HepG2 (cell line): ENCODE data around the gene B4GALT5. TPM values are rescaled to one million over a fixed set of nuclear protein-coding genes. Genes with fewer than 3 reads are reported as not detected.
A peak's percentile ranks its signal among the peaks of the same experiment; 100 is the strongest.

ENCODE experiments used
- AHR ChIP-seq: IDR thresholded peaks from 2 replicates; pipeline ENCODE4 v1.6.1; 2018; ENCODE audit warnings: missing genetic modification reagents, missing compliant biosample characterization
- CEBPG ChIP-seq: IDR thresholded peaks from 2 replicates; pipeline ENCODE4 v1.6.1; 2016
- DMAP1 ChIP-seq: IDR thresholded peaks from 2 replicates; pipeline ENCODE4 v1.6.1; 2016
- HNRNPL ChIP-seq: fragments of 200-400 bp; formaldehyde crosslinking; IDR thresholded peaks from 2 replicates; pipeline ENCODE4 v1.6.1; 2017; ENCODE audit warnings: mild to moderate bottlenecking, low read depth, low read length
- JARID2 ChIP-seq: sonication (generic); formaldehyde crosslinking; IDR thresholded peaks from 2 replicates; pipeline ENCODE4 v1.8.1; 2023; ENCODE audit warnings: missing genetic modification reagents, inconsistent platforms; ENCODE audit not compliant: insufficient replicate concordance
- KDM2A ChIP-seq: sonication (generic); formaldehyde crosslinking; IDR thresholded peaks from 2 replicates; pipeline ENCODE4 v1.4.0; 2020; ENCODE audit warnings: low read depth, missing genetic modification reagents, borderline replicate concordance
- MTA1 ChIP-seq: sonication (generic); formaldehyde crosslinking; IDR thresholded peaks from 2 replicates; pipeline ENCODE4 v1.4.0; 2020; ENCODE audit warnings: missing genetic modification reagents, mild to moderate bottlenecking, borderline replicate concordance
- NCOA1 ChIP-seq: sonication (generic); formaldehyde crosslinking; IDR thresholded peaks from 2 replicates; pipeline ENCODE4 v1.9.0; 2021; ENCODE audit warnings: missing genetic modification reagents
- SAFB2 ChIP-seq: sonication (generic); formaldehyde crosslinking; IDR thresholded peaks from 2 replicates; pipeline ENCODE4 v1.5.1; 2020; ENCODE audit warnings: missing genetic modification reagents, low read depth, mild to moderate bottlenecking, borderline replicate concordance
- SALL1 ChIP-seq: sonication (generic); formaldehyde crosslinking; IDR thresholded peaks from 2 replicates; pipeline ENCODE4 v1.8.0; 2022; ENCODE audit warnings: mild to moderate bottlenecking, missing genetic modification reagents
- SALL2 ChIP-seq: sonication (generic); formaldehyde crosslinking; IDR thresholded peaks from 2 replicates; pipeline ENCODE4 v1.8.1; 2023; ENCODE audit warnings: mild to moderate bottlenecking, missing genetic modification reagents, inconsistent platforms
- SAP130 ChIP-seq: IDR thresholded peaks from 2 replicates; pipeline ENCODE4 v1.6.1; 2016; ENCODE audit warnings: low read depth
- SRY ChIP-seq: sonication (generic); formaldehyde crosslinking; IDR thresholded peaks from 2 replicates; pipeline ENCODE4 v1.8.0; 2022; ENCODE audit warnings: mild to moderate bottlenecking, missing genetic modification reagents
- ZBTB7A ChIP-seq: sonication (generic); formaldehyde crosslinking; IDR thresholded peaks from 2 replicates; pipeline ENCODE4 v1.8.0; 2022; ENCODE audit warnings: mild to moderate bottlenecking, missing genetic modification reagents
- ZBTB8A ChIP-seq: sonication (generic); formaldehyde crosslinking; IDR thresholded peaks from 2 replicates; pipeline ENCODE4 v1.4.0; 2020; ENCODE audit warnings: mild to moderate bottlenecking, low read depth, missing genetic modification reagents, borderline replicate concordance
- ZC3H4 ChIP-seq: sonication (generic); formaldehyde crosslinking; IDR thresholded peaks from 2 replicates; pipeline ENCODE4 v1.4.0; 2020; ENCODE audit warnings: missing genetic modification reagents, borderline replicate concordance
- ZNF138 ChIP-seq: sonication (generic); formaldehyde crosslinking; IDR thresholded peaks from 2 replicates; pipeline ENCODE4 v1.5.0; 2020; ENCODE audit warnings: mild to moderate bottlenecking, low read depth, missing genetic modification reagents
- ZNF20 ChIP-seq: sonication (generic); formaldehyde crosslinking; IDR thresholded peaks from 2 replicates; pipeline ENCODE4 v1.4.0; 2020; ENCODE audit warnings: mild to moderate bottlenecking, moderate library complexity, missing genetic modification reagents
- ZNF274 ChIP-seq: sonication (generic); formaldehyde crosslinking; IDR thresholded peaks from 2 replicates; pipeline ENCODE4 v1.5.1; 2020; ENCODE audit warnings: mild to moderate bottlenecking, missing genetic modification reagents
- ZNF468 ChIP-seq: sonication (generic); formaldehyde crosslinking; IDR thresholded peaks from 2 replicates; pipeline ENCODE4 v1.8.0; 2022; ENCODE audit warnings: mild to moderate bottlenecking, moderate library complexity, missing genetic modification reagents
- polyA plus RNA-seq, 8 experiments: library from polyadenylated mRNA; depleted of rRNA in 3 of 8; stranded (reverse) in 7 of 8; unstranded in 1 of 8; fragments of >200 nt; fragmentation: Illumina TruSeq in 4 of 8; extraction: Trizol in 4 of 8; gene quantifications; 2 replicates each; pipeline versions ENCODE4 v1.2.1 to v1.2.3, GENCODE V29; 2011 to 2016; ENCODE audit warnings: low read depth in 4 of 8, missing spikeins in 1 of 8, mixed read lengths in 1 of 8; ENCODE audit not compliant: insufficient read depth in 1 of 8
- total RNA-seq, 5 experiments: library from RNA; depleted of rRNA; stranded (reverse); fragments of >200 nt; fragmentation: Illumina TruSeq; extraction: Trizol; gene quantifications; 2 replicates each; pipeline ENCODE4 v1.2.3, GENCODE V29; 2016; ENCODE audit warnings: low read depth in 1 of 5
- TF ChIP-seq, protein P1 (sequence below): sonication (generic); formaldehyde crosslinking; IDR thresholded peaks from 2 replicates; pipeline ENCODE4 v1.4.0; 2020; ENCODE audit warnings: missing genetic modification reagents, mild to moderate bottlenecking, borderline replicate concordance
- TF ChIP-seq, protein P2 (sequence below): conservative IDR thresholded peaks from 2 replicates; pipeline ENCODE4 v1.6.1; 2018; ENCODE audit warnings: missing genetic modification reagents
- TF ChIP-seq, protein P3 (sequence below): sonication (generic); formaldehyde crosslinking; IDR thresholded peaks from 2 replicates; pipeline ENCODE4 v1.4.0; 2020; ENCODE audit warnings: missing genetic modification reagents

Gene B4GALT5
- total and polyA plus RNA-seq, 2 of the 13 experiments (the other 11 are each of a cell fraction or from before 2014, with no cell fraction given) = 27.3 to 30.9 TPM

GRCh38 chr20:49595811-49596561 lies 117.7 kb downstream of the B4GALT5 start (continued):
- TF ChIP-seq KDM2A (0 out of 2 replicates have a peak, but pooled peaks have one; percentile 24), SRY (CRISPR knock-in tag) (0 out of 2 replicates have a peak, but pooled peaks have one; percentile 7), SAFB2 (CRISPR knock-in tag) (no peak), HNRNPL (0 out of 2 replicates have a peak, but pooled peaks have one; percentile 29), SAP130 (CRISPR knock-in tag) (peak; percentile 27; the same call in 1 of the 2 replicates), SALL1 (no peak), ZBTB8A (CRISPR knock-in tag) (no peak), DMAP1 (CRISPR knock-in tag) (0 out of 2 replicates have a peak, but pooled peaks have one; percentile 39), JARID2 (no peak), ZNF468 (CRISPR knock-in tag) (no peak), NCOA1 (no peak), CEBPG (no peak), AHR (CRISPR knock-in tag) (0 out of 2 replicates have a peak, but pooled peaks have one; percentile 20), ZNF20 (CRISPR knock-in tag) (no peak), ZC3H4 (no peak), SALL2 (CRISPR knock-in tag) (no peak), ZNF274 (CRISPR knock-in tag) (no peak), MTA1 (CRISPR knock-in tag) (peak; percentile 7; the same call in 1 of the 2 replicates), ZBTB7A (CRISPR knock-in tag) (0 out of 2 replicates have a peak, but pooled peaks have one; percentile 32), ZNF138 (CRISPR knock-in tag) (no peak)
- TF ChIP-seq, protein P1, sequence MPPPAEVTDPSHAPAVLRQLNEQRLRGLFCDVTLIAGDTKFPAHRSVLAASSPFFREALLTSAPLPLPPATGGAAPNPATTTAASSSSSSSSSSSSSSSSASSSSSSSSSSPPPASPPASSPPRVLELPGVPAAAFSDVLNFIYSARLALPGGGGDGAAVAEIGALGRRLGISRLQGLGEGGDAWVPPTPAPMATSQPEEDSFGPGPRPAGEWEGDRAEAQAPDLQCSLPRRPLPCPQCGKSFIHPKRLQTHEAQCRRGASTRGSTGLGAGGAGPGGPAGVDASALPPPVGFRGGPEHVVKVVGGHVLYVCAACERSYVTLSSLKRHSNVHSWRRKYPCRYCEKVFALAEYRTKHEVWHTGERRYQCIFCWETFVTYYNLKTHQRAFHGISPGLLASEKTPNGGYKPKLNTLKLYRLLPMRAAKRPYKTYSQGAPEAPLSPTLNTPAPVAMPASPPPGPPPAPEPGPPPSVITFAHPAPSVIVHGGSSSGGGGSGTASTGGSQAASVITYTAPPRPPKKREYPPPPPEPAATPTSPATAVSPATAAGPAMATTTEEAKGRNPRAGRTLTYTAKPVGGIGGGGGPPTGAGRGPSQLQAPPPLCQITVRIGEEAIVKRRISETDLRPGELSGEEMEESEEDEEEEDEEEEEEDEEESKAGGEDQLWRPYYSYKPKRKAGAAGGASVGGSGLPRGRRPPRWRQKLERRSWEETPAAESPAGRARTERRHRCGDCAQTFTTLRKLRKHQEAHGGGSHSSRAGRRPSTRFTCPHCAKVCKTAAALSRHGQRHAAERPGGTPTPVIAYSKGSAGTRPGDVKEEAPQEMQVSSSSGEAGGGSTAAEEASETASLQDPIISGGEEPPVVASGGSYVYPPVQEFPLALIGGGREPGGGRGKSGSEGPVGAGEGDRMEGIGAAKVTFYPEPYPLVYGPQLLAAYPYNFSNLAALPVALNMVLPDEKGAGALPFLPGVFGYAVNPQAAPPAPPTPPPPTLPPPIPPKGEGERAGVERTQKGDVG = peak; percentile 63; the same call in 1 of the 2 replicates
- TF ChIP-seq, protein P2, sequence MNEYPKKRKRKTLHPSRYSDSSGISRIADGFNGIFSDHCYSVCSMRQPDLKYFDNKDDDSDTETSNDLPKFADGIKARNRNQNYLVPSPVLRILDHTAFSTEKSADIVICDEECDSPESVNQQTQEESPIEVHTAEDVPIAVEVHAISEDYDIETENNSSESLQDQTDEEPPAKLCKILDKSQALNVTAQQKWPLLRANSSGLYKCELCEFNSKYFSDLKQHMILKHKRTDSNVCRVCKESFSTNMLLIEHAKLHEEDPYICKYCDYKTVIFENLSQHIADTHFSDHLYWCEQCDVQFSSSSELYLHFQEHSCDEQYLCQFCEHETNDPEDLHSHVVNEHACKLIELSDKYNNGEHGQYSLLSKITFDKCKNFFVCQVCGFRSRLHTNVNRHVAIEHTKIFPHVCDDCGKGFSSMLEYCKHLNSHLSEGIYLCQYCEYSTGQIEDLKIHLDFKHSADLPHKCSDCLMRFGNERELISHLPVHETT = no peak
- TF ChIP-seq, protein P3, sequence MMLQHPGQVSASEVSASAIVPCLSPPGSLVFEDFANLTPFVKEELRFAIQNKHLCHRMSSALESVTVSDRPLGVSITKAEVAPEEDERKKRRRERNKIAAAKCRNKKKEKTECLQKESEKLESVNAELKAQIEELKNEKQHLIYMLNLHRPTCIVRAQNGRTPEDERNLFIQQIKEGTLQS = peak; percentile 67
